Breast epithelium (tissue), 3 donors: Measurements from ENCODE around the gene CCDC106.

Experiments used
- CTCF ChIP-seq, 3 donors: fragments of 450-650 bp; IDR thresholded peaks; one replicate each; pipeline ENCODE4 v1.5.1; 2016 to 2017; ENCODE audit warnings: antibody characterized with exemption in 3 of 3, mild to moderate bottlenecking in 3 of 3, moderate library complexity in 3 of 3
- POLR2A ChIP-seq: fragments of 450-650 bp; IDR thresholded peaks from one replicate; pipeline ENCODE4 v1.6.1; 2016; ENCODE audit warnings: antibody characterized with exemption, mild to moderate bottlenecking, moderate library complexity
- POLR2AphosphoS5 ChIP-seq, 3 donors: sonication (generic); formaldehyde crosslinking; IDR thresholded peaks; one replicate each; pipeline ENCODE4 v1.6.1; 2017; ENCODE audit warnings: antibody characterized with exemption in 3 of 3

DNA sequence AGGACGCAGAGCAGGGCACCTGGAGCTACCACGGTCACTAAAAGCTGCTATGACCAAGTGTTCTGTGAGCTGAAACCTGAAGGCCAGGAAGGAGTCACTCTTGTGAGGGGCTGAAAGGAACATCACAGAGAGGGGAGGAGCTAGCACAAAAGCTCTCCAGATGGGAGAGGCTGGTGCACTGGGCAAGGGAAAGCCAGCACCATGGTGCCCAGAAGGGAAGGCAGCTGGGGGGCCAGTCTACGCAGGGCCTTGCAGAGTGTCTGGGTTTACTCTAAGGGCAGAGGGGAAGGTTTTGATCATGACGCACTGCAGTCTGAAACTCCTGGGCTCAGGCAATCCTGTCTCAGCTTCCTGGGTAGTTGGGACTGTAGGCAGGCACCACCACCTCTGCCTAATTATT lies 11.3 kb upstream of the CCDC106 start:
- TF ChIP-seq CTCF (IDR thresholded peaks at IDR 0.05) (no peak), POLR2A (no peak), POLR2AphosphoS5 (IDR thresholded peaks at IDR 0.05) (no peak)
